GM18505 (cell line): ENCODE data around the gene C8A.

Experiments
- ATAC-seq: cut with Tn5 transposase; IDR thresholded peaks from one replicate; pipeline ENCODE4 v1.9.1; 2021; ENCODE audit not compliant: unreplicated experiment
- POLR2A ChIP-seq: IDR thresholded peaks from 4 replicates; pipeline ENCODE4 v1.6.1; 2011; ENCODE audit warnings: borderline replicate concordance; ENCODE audit not compliant: insufficient read depth, insufficient read length; ENCODE audit errors: extremely low read depth

Gene C8A

DNA sequence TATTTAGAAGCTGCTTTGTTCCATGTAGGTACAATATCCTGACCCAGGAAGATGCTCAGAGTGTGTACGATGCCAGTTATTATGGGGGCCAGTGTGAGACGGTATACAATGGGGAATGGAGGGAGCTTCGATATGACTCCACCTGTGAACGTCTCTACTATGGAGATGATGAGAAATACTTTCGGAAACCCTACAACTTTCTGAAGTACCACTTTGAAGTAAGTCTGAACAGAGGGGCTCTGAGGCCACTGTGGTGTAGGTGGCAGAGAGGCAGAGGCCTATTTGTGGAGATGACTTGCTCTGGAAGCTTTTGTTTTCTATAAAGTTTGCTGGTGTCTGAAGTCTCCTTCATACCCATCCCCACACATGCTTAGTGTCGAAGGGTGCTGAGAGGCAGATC, 26.8 kb downstream of the C8A start:
- ATAC-seq: no peak
- TF ChIP-seq POLR2A: no peak

DNA sequence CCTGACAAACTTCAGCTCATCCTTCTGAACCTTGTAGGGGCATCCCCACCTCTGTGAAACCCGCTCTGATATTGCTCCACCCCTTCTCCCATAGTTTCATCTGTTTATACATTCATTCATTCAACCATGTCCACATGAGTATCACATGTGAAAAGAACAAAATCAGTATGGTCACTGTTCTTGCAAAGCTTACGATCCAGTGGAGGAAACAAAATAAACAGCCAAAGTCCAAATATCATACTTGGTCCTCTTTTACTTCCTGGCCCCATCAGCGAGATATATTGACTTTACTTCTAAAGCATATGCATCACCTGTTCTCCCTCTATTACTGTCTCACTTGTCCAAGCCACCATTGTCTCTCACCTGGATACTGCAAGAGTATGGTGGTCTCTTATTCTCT, 35.6 kb downstream of the C8A start:
- no peak for TF ChIP-seq POLR2A
- no peak for ATAC-seq

DNA sequence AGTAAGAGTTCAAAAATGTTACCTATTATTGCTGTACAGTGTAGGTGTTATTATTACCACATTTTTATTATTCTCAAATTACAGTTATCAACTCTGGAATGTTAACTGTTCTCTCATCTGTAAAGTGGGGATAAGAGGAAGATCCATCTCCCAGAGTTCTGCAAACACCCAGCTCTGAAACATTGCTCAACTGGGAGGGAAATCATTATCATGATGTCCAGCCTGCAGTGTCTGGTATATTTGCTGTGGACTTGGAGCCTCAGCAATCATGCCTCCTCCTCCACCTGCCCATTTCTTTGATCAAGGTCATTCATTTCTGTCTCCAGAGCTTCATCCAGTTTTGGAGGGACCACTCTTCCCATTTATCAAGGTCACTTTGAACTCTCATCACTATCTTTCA, 39.4 kb downstream of the C8A start:
- TF ChIP-seq POLR2A: no peak
- no peak for ATAC-seq

DNA sequence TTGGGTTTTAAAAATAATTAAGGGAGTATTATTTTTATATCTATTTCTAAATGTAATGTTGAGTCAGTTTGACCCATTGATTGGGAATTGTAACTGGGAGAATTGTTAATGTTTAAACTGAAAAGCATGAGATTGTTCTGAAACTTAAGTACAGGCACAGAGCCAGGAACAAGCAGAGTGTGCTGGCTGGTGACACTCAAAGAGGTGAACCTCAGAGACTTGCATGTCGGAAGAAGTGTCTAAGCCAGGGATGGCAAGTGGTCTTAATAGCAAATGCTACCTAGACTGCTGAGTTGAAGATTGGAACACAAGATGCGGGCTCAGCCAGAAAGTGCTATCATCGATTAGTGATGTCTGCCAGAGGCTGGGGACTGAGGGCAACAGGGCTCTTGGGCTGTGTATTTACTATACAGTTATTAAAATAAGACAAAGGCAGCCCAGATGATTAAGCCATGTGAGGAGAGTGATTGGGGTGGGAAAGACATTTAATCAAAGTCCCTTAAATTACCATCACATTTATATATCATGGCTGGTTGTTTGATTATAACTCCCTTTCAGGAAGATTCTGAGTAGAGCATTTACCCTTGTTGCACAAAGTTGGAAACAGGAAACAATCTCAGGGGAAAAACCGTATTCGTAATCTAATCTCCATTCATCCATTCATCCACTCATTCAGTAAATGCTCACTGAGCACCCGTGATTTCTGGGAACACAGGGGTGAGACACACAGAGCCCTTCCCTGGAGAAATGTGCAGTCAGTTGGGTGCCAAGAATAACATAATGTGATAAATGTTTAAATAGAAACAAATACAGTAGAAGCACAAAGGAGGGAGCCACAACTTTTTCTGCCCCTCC, 42.8 kb downstream of the C8A start:
- no peak for TF ChIP-seq POLR2A
- ATAC-seq: no peak

DNA sequence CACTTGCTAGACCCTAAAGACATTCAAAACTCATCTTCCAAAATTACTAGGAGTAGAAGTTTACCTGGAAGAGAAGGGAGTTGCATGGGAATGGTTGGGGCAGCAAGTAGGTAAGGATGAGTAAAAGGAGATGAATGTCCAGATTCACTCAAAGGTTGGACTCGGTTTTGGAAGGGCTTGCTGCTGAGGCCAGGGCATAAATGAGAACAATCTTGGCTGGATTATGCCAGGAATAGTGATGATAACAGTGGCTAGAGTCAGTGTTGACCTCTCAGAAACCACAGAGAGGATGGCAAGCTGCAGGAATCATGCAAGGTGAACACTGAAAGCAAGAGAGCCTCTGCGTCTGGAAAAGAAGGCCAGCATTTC, 43.4 kb downstream of the C8A start:
- TF ChIP-seq POLR2A: no peak
- no peak for ATAC-seq

DNA sequence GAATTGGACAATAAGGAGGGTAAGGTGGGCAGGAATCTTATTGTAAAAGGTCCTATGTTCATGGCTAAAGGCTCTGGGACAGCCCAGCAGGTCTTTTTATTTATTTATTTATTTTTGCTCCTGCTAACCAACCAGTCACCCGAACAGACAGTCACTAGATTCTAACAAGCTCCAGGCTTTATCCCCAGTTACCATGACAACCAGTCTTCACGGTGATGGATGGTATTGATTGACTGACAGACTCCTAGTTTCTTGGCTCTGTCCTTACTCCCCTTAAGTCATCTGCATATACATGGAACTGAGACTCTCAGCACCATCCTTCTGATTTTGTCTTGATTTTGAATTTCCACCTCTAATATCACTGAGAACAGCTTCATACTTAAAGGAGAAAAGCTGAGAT, 44.3 kb downstream of the C8A start:
- TF ChIP-seq POLR2A: no peak
- ATAC-seq: no peak

DNA sequence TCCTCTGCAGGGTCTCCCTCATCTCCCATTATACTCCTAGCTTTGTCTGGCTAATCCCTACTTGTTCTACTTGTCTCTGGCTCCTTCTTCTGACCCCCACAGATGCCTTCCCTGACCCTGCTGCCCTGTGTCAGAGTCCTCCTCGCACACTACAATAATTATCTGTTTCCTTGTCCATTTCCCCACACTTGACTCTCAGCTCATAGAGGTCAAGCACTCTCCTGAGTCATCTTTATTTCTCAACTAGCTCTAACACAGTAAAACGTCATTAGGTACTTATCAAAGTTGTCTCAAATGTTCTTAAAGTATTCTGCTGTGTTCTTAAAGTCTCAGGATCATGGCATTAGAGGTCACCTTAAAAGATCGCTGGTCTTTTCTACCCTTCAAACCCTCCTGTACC, 47.1 kb downstream of the C8A start:
- no peak for ATAC-seq
- no peak for TF ChIP-seq POLR2A

DNA sequence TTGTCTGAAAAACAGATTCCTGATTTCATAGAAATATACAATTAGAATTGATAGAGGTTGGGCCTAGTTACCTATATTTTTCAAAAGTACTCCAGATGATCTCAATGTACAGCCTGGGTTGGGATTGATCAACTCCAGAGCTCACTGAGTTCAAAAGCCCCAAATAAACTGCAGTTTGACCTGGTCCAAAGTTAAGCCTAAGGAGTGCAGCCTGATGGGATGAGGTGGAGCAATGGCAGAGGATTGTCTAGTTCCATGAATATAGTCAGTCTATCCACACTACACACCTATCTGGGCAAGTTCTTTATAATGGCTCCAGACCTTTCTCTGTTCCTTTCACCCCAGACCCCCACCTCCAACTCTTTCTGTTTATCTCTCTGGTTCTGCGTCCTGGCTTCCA, 49.2 kb downstream of the C8A start:
- no peak for ATAC-seq
- TF ChIP-seq POLR2A: no peak

DNA sequence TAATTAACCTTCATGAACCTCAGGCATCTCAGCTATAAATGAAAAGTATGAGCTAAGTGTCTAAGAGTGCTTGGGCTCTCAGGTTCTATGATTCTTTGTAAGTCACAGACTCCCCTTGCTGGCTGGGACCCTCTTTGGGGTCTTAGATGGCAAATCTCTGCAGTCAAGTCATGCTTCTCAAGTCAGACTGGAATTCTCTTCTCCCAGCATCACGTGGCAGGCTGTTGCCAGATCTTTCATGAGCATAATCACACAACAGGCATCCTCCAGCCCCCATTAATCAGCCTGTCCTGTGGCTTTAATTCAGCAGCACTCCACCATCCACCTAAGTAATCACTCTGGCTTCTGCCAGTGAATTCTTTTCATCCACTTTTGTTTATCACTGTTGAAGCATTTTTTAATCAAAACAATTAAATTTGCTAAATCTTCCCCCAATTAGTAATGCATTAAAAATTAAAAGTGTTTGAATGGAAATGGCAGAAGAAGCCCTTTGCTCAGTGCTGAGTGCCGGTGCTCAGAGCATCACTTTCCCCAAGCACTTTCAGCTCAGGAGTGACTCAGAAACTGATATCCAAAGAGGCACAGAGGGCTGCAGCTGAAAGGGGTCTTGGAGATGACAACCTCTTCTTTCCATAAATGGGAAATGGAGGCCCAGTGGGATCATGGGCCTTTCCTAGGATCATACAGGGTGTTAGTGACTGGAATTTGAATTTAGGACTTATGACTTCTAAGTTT, 50.2 kb downstream of the C8A start:
- no peak for ATAC-seq
- TF ChIP-seq POLR2A: no peak

DNA sequence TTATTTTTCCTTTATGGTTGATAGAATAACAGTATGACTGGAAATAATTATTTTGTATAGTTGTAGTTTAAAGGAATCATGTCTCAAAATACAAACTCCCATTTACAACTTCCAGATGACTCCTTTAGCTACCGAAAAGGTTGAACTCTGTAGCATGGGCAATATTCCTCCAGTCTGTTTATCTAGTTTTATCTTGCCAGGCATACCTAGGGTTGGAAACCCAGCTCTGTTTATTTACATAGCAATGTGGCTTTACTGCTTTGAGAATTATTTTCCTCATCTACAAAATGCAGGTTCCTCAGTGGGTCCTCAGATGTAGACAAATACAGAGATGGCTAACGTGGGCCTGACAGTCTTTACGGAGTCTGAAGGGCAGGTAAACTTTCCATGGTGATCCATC, 51.1 kb downstream of the C8A start:
- TF ChIP-seq POLR2A: no peak
- ATAC-seq: no peak

DNA sequence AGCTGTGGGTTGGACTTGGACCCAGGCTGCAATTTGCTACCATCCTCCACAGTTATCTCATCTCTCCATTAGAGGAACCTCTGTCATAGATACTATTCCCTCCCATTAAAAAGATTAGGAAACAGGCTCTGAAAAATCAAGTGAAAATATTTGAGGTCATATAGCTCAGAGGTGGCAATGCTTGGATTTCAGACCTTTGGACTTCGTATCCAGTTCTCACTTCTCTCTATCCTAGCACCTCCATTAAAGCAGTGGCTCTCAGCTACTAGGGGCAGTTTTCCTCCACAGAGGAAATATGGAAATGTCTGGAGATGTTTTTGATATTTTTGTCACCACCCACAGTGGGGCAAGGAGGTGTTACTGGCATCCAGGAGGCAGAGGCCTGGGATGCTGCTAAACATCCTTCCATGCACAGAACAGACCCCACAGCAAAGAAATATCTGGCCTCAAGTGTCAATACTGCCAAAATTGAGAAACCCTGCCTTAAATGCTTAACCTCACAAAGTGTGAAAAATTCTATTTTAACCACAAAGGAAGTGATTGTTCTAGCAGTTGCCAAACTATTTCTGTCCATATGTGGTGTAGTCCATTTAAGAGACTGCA, 54.1 kb downstream of the C8A start:
- TF ChIP-seq POLR2A: no peak
- no peak for ATAC-seq

DNA sequence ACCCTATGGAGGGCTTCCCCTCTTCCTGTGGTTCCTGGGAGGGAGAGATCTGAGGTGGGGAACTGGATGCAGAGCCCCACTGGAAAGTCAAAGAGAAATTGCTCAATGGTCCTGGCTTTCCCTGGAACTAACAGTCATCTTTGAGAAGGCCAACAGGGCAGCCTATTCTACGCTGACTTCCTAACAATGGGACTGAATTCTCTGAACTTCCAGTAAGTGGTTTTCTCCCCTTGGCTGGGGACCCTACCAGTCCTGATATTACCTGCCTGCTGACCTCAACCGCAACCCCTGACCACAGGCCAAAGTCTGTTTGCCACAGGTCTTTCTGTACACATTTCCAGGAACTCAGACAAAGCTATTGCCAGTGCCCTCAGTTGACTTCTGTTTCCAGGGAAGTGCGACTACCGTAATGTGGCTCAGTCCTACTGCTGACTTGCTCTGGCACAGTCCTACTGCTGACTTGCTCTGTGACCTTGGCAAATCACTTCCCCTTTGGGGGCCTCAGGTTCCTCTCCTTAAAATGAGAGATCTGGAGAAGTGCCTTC, 55.9 kb downstream of the C8A start:
- ATAC-seq: no peak
- TF ChIP-seq POLR2A: no peak

DNA sequence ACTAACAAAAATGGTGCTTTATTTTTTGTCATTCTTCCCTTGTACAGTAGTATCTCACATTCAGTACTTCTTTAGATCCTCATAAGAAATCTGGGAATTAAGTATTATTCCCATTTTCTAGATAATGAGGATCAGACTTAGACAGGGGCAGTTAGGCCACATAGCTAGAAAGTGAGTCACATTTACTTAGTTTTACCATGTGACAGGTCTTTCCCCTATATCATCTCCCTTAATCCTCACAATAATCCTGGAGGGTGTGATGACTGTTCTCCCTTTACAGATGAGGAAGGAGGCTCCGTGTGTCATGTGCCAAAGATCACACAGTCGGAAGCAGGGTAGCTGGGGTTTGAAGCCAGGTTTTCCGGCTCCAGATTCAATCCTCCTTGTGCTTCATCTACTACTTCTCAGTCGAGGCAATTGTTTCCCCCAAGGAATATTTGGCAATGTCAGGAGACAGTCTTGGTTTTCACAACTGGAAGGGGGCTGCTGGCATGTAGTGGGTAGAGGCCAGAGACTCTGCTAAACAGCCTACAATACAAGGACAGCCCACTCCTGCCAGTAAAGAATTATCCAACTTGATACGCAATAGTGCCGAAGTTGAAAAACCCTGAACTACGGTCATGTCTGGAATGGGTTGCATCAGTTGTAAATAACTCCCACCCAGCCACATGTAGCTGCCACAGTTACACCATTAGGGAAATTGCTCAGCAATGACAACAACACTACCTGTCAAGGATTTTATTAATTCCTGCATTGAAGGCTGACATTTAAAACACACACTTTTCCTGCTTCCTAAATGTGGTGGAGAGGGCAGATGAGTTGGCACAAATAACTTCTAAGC, 56.7 kb downstream of the C8A start:
- TF ChIP-seq POLR2A: no peak
- ATAC-seq: no peak
